Measurements from ENCODE around the gene FOXF1. TPM values are rescaled to one million over a fixed set of nuclear protein-coding genes. Genes with fewer than 3 reads are reported as not detected.

FOXF1 gene
- total and polyA plus RNA-seq, 9 of the 15 experiments (the other 6 are each of a cell fraction or from before 2014, with no cell fraction given): 0.04 TPM; not detected in 8

DNA sequence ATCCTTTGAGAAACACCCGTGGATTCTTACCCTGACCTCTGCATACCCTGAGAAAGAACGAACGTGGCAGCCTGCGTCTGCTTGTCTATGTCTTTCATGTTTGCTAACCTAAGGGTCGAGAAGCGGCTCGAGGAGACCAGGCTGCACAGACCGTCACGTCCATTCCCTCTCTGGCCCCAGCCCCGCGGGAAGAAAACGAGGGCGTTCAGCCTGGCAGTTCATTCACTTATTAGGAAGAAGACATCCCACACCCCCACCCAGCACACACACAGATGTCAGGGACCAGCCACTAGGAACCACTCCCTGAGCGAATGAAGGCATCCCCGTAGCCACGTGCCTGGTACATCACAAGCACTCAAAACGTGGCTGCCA, 45.4 kb downstream of the FOXF1 start:
- ATAC-seq (no peak), FAIRE-seq (no peak), DNase-seq (ENCODE audit: extremely low read depth in 1 of 4, low spot score in 3 of 4) (no peak)
- Histone ChIP-seq H3K9me3 (replicated peaks; ENCODE audit: control insufficient read depth, insufficient read depth, low read depth, low read length) (no peaks in the 10 kb centered on the region), H4K20me1 (replicated peaks; ENCODE audit: control insufficient read depth, insufficient read depth, low read length) (no peaks in the 10 kb centered on the region), H3K9ac (ENCODE audit: insufficient read depth in 1 of 2, low read depth in 2 of 2, low read length in 2 of 2) (peak overlapping the region; percentile 65 to 94), H3K4me2 (ENCODE audit: insufficient read depth, low read length) (peak overlapping the region; percentile 99), H3K36me3 (ENCODE audit: control insufficient read depth, insufficient read depth, low read length) (peaks cover 15% of the 10 kb centered on the region; the same call in 1 of the 3 replicates), H3K9me1 (ENCODE audit: control insufficient read depth, insufficient read depth, low read length) (no peaks in the 10 kb centered on the region), H3K79me2 (ENCODE audit: control insufficient read depth, insufficient read depth, low read length) (peaks cover 13% of the 10 kb centered on the region), H3K4me3 (peak overlapping the region; percentile 91), H3K4me1 (replicated peaks in 1 of 2; ENCODE audit: control insufficient read depth in 2 of 2, insufficient read depth in 2 of 2, low read length in 2 of 2) (peaks cover 0 to 18% of the 10 kb centered on the region in 2 experiments; a peak in 3 of 5 replicates), H2AFZ (ENCODE audit: low read depth, low read length) (peak overlapping the region; percentile 95), H3K27ac (ENCODE audit: extremely low read depth, low read depth, low read length) (peak overlapping the region; percentile 41; the same call in 1 of the 3 replicates), H3K27me3 (ENCODE audit: control insufficient read depth in 2 of 2, insufficient read depth in 2 of 2, low read length in 2 of 2) (peaks cover 17 to 21% of the 10 kb centered on the region in 2 experiments; a peak in 4 of 5 replicates)
- in situ Hi-C loops (cut with MboI) (loop anchor here (25.0 kb wide), 1 partner anchor 1082 kb away; no protein-coding TSS in a partner anchor), intact Hi-C loops (cut with micrococcal nuclease) (no loop called here)
- TF ChIP-seq SMAD3 (CRISPR knock-in tag; conservative IDR thresholded peaks at IDR 0.05) (no peak), MXD1 (CRISPR knock-in tag; IDR thresholded peaks at IDR 0.05; ENCODE audit: borderline replicate concordance, poor library complexity, severe bottlenecking) (no peak), TEAD1 (CRISPR knock-in tag; IDR thresholded peaks at IDR 0.05) (no peak), SRF (CRISPR knock-in tag; IDR thresholded peaks at IDR 0.05) (no peak), EWSR1 (IDR thresholded peaks at IDR 0.05; ENCODE audit: borderline replicate concordance, low read depth, partially characterized antibody) (no peak), CREM (IDR thresholded peaks at IDR 0.05; ENCODE audit: low read depth) (no peak), ATF7 (IDR thresholded peaks at IDR 0.05) (no peak), SNIP1 (IDR thresholded peaks at IDR 0.05; ENCODE audit: low read depth) (no peak), MBD2 (IDR thresholded peaks at IDR 0.05; ENCODE audit: borderline replicate concordance, low read depth) (no peak), FOS (IDR thresholded peaks at IDR 0.05; ENCODE audit: extremely low read depth, insufficient read length) (no peak), CBFA2T3 (IDR thresholded peaks at IDR 0.05) (no peak), RNF2 (IDR thresholded peaks at IDR 0.05) (no peak), RHOXF2B (CRISPR knock-in tag; conservative IDR thresholded peaks at IDR 0.05) (no peak), C11orf30 (IDR thresholded peaks at IDR 0.05; ENCODE audit: low read depth) (no peak), FOXK1 (CRISPR knock-in tag; IDR thresholded peaks at IDR 0.05; ENCODE audit: borderline replicate concordance) (no peak), ZNF253 (CRISPR knock-in tag; conservative IDR thresholded peaks at IDR 0.05) (no peak), NR3C1 (CRISPR knock-in tag; IDR thresholded peaks at IDR 0.05) (no peak)
- TF ChIP-seq, protein P1, sequence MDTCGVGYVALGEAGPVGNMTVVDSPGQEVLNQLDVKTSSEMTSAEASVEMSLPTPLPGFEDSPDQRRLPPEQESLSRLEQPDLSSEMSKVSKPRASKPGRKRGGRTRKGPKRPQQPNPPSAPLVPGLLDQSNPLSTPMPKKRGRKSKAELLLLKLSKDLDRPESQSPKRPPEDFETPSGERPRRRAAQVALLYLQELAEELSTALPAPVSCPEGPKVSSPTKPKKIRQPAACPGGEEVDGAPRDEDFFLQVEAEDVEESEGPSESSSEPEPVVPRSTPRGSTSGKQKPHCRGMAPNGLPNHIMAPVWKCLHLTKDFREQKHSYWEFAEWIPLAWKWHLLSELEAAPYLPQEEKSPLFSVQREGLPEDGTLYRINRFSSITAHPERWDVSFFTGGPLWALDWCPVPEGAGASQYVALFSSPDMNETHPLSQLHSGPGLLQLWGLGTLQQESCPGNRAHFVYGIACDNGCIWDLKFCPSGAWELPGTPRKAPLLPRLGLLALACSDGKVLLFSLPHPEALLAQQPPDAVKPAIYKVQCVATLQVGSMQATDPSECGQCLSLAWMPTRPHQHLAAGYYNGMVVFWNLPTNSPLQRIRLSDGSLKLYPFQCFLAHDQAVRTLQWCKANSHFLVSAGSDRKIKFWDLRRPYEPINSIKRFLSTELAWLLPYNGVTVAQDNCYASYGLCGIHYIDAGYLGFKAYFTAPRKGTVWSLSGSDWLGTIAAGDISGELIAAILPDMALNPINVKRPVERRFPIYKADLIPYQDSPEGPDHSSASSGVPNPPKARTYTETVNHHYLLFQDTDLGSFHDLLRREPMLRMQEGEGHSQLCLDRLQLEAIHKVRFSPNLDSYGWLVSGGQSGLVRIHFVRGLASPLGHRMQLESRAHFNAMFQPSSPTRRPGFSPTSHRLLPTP (IDR thresholded peaks at IDR 0.05; ENCODE audit: borderline replicate concordance, extremely low read depth, insufficient read length): no peak
- TF ChIP-seq, protein P2, sequence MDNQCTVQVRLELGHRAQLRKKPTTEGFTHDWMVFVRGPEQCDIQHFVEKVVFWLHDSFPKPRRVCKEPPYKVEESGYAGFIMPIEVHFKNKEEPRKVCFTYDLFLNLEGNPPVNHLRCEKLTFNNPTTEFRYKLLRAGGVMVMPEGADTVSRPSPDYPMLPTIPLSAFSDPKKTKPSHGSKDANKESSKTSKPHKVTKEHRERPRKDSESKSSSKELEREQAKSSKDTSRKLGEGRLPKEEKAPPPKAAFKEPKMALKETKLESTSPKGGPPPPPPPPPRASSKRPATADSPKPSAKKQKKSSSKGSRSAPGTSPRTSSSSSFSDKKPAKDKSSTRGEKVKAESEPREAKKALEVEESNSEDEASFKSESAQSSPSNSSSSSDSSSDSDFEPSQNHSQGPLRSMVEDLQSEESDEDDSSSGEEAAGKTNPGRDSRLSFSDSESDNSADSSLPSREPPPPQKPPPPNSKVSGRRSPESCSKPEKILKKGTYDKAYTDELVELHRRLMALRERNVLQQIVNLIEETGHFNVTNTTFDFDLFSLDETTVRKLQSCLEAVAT (IDR thresholded peaks at IDR 0.05): no peak
- CTCF ChIA-PET (ENCODE audit: low intra/inter-chr PET ratio): interaction anchor here (1.1 kb wide), 1 partner anchor 9 kb away, joined by 3 read pairs; no protein-coding TSS in a partner anchor
- POLR2A ChIA-PET: no interaction called here
- no TSS peak for BruUV-seq (replicated peaks)
- 49% methylated on average over 17 of the region's 17 CpGs for WGBS (ENCODE audit: insufficient coverage, low coverage, missing lambda C conversion rate)

Measured in K562 (cell line).